WERI-Rb-1 (cell line): ENCODE data around the gene MGLL.

Experiments used
- DNase-seq: peaks from one replicate; pipeline ENCODE4 v3.0.0-alpha.2; 2020
- H3K27ac ChIP-seq: fragments of 250-450 bp; sonication (Bioruptor Pico); 2 replicates; pipeline ENCODE4 v1.5.1; 2020; ENCODE audit warnings: mild to moderate bottlenecking, moderate library complexity
- H3K27me3 ChIP-seq: fragments of 250-450 bp; sonication (Bioruptor Pico); 2 replicates; pipeline ENCODE4 v1.5.1; 2021; ENCODE audit warnings: mild to moderate bottlenecking, low read depth, moderate library complexity; ENCODE audit not compliant: insufficient read depth, severe bottlenecking
- H3K36me3 ChIP-seq: fragments of 250-450 bp; sonication (Bioruptor Pico); 2 replicates; pipeline ENCODE4 v1.5.1; 2020; ENCODE audit warnings: mild to moderate bottlenecking, moderate library complexity
- H3K4me3 ChIP-seq: 2 replicates; pipeline ENCODE4 v1.5.1; 2011; ENCODE audit warnings: low read depth, mild to moderate bottlenecking, control low read depth, low read length
- H3K9me3 ChIP-seq: fragments of 250-450 bp; sonication (Bioruptor Pico); 2 replicates; pipeline ENCODE4 v1.5.1; 2021; ENCODE audit warnings: mild to moderate bottlenecking, moderate library complexity; ENCODE audit not compliant: severe bottlenecking
- CTCF ChIP-seq: IDR thresholded peaks from 2 replicates; pipeline ENCODE4 v1.5.1; 2011; ENCODE audit warnings: low read depth, mild to moderate bottlenecking, control low read depth, inconsistent platforms, low read length

Gene MGLL

GRCh38 chr3:127796045-127796830 is 26.1 kb downstream of the MGLL start:
- H3K4me3 ChIP-seq = no peak overlapping the region
- peaks cover 2% of the 10 kb centered on the region for H3K9me3 ChIP-seq
- no peaks in the 10 kb centered on the region for H3K27me3 ChIP-seq
- no peak for TF ChIP-seq CTCF
- no peaks in the 10 kb centered on the region for H3K36me3 ChIP-seq
- H3K27ac ChIP-seq = no peak overlapping the region
- no peak for DNase-seq

DNA sequence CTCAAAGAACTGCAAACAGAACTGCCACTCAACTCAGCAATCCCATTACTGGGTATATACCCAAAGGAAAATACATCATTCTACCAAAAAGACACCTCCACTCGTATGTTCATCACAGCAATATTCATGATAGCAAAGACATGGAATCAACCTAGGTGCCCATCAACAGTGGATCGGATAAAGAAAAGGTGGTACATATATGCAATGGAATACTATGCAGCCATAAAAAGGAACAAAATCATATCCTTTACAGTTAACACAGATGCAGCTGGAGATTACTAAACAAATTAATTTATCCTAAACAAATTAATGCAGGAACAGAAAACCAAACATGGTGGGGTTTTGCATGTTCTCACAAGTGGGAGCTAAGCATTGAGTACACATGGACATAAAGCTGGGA is 27.3 kb downstream of the MGLL start:
- H3K36me3 ChIP-seq = no peaks in the 10 kb centered on the region
- no peak for DNase-seq
- H3K4me3 ChIP-seq = no peak overlapping the region
- no peak overlapping the region for H3K27ac ChIP-seq
- no peak for TF ChIP-seq CTCF
- H3K9me3 ChIP-seq = peaks cover 2% of the 10 kb centered on the region
- H3K27me3 ChIP-seq = no peaks in the 10 kb centered on the region

DNA sequence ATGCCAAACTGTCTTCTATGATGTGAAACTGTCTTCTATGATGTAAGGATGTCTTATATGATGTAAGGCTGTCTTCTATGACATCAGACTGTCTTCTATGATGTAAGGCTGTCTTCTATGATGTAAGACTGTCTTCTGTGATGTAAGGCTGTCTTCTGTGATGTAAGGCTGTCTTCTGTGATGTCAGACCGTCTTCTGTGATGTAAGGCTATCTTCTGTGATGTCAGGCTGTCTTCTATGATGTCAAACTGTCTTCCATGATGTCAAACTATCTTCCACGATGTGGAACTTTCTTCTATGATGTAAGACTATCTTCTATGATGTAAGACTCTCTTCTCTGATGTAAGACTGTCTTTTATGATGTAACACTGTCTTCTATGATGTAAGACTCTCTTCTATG is 27.9 kb downstream of the MGLL start:
- Histone ChIP-seq H3K9me3 (peaks cover 2% of the 10 kb centered on the region), H3K27me3 (no peaks in the 10 kb centered on the region), H3K4me3 (no peak overlapping the region), H3K36me3 (no peaks in the 10 kb centered on the region), H3K27ac (no peak overlapping the region)
- DNase-seq = no peak
- no peak for TF ChIP-seq CTCF

GRCh38 chr3:127792541-127793292 is 29.6 kb downstream of the MGLL start:
- DNase-seq = no peak
- TF ChIP-seq CTCF = no peak

GRCh38 chr3:127791221-127791913 is 30.9 kb downstream of the MGLL start:
- no peaks in the 10 kb centered on the region for H3K27me3 ChIP-seq
- peak; percentile 62 for TF ChIP-seq CTCF
- H3K4me3 ChIP-seq = no peak overlapping the region
- peaks cover 2% of the 10 kb centered on the region for H3K9me3 ChIP-seq
- no peaks in the 10 kb centered on the region for H3K36me3 ChIP-seq
- no peak overlapping the region for H3K27ac ChIP-seq
- peak; percentile 60 for DNase-seq

More at GRCh38 chr3:127792541-127793292, 29.6 kb downstream of the MGLL start:
- no peaks in the 10 kb centered on the region for H3K36me3 ChIP-seq
- no peak overlapping the region for H3K4me3 ChIP-seq
- peaks cover 2% of the 10 kb centered on the region for H3K9me3 ChIP-seq
- H3K27me3 ChIP-seq = no peaks in the 10 kb centered on the region
- H3K27ac ChIP-seq = no peak overlapping the region
